Measurements from ENCODE around the gene TBC1D10A.

Gene TBC1D10A

DNA sequence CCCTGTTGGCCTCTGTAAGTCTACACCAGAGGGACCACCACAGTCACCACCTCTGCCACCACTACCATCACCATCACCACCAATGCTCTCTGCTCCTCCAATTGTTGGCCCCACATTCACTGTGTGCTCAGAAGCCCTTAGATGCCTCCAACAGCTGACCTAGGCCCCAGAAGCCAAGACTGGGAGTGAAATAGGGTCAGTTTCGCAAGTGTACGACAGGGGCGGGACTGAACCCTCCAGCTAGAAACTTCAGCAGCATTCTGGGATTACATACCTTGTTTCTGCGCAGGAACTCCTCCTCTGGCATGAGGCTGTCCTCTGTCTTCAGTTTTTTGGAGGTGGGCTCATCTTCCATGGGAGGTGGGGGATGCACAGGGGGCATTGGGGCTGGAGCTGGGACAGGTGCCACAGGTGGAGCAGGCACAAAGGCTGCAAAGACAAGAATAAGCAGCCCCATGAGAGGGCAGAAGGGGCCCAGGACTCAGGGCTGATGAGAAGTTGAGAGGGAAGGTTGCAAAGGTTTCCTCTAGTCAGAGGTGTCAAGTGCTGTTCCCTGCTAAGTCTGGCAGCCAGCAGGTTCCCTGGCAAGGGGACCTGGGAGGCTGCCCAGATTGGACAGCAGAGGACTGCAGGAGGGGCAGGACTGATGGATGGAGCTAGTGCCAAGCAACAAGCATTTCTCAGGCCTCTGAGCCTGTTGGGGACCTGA lies 10.2 kb upstream of the TBC1D10A start:
- no peak overlapping the region for H3K4me3 ChIP-seq (replicated peaks; ENCODE audit: low read depth, low read length)
- no peak for DNase-seq (ENCODE audit: extremely low read depth, low read depth)
- TF ChIP-seq, protein P1, sequence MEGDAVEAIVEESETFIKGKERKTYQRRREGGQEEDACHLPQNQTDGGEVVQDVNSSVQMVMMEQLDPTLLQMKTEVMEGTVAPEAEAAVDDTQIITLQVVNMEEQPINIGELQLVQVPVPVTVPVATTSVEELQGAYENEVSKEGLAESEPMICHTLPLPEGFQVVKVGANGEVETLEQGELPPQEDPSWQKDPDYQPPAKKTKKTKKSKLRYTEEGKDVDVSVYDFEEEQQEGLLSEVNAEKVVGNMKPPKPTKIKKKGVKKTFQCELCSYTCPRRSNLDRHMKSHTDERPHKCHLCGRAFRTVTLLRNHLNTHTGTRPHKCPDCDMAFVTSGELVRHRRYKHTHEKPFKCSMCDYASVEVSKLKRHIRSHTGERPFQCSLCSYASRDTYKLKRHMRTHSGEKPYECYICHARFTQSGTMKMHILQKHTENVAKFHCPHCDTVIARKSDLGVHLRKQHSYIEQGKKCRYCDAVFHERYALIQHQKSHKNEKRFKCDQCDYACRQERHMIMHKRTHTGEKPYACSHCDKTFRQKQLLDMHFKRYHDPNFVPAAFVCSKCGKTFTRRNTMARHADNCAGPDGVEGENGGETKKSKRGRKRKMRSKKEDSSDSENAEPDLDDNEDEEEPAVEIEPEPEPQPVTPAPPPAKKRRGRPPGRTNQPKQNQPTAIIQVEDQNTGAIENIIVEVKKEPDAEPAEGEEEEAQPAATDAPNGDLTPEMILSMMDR (IDR thresholded peaks at IDR 0.05; ENCODE audit: low read depth, low read length, missing control alignments) = no peak

GRCh38 chr22:30335236-30335635 lies 8.5 kb upstream of the TBC1D10A start:
- TF ChIP-seq, protein P1 (IDR thresholded peaks at IDR 0.05; ENCODE audit: low read depth, low read length, missing control alignments) = no peak
- no peak overlapping the region for H3K4me3 ChIP-seq (replicated peaks; ENCODE audit: low read depth, low read length)
- no peak for DNase-seq (ENCODE audit: extremely low read depth, low read depth)

DNA sequence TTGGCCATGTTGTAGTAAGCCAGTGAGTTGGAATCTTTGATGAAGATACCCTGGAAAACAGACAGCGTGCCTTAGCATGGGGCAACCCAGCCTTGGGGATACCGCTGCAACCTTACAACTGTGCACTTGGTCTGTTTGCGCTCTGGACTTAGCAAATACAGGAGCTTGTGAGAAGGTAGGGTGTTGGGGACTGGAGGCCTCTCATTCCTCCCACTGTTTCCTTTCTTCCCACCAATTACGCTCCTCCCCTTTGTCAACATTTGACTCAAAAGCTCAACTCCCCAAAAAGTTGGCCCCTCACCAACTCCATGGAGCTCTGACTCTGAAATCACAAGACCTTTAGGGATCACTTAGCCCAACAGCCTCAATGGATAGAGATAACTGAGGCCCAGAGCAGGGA lies 7.9 kb upstream of the TBC1D10A start:
- DNase-seq (ENCODE audit: extremely low read depth, low read depth) = no peak
- TF ChIP-seq, protein P1 (IDR thresholded peaks at IDR 0.05; ENCODE audit: low read depth, low read length, missing control alignments) = no peak

DNA sequence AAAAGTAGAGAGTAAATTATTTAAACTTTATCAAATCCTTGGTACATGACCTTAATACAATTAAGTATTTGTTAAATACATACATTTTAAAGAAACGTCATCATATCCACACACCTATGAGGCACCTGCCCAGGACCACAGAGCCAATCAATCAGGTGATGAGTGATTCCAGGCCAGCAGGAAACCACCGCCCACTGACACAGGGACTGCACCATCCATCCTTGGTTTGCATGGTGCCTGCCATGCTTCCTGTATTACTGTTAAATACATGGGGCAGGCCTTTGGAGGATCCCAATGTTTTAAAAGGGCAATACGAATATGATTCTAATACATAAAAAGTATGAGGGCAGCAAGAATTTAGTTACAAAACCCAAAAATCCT lies 7.0 kb upstream of the TBC1D10A start:
- TF ChIP-seq, protein P1 (IDR thresholded peaks at IDR 0.05; ENCODE audit: low read depth, low read length, missing control alignments) = no peak
- DNase-seq (ENCODE audit: extremely low read depth, low read depth) = no peak
- H3K4me3 ChIP-seq (replicated peaks; ENCODE audit: low read depth, low read length) = no peak overlapping the region

More for the DNA sequence above, 7.9 kb upstream of the TBC1D10A start:
- H3K4me3 ChIP-seq (replicated peaks; ENCODE audit: low read depth, low read length) = no peak overlapping the region

GRCh38 chr22:30332994-30333706 lies 6.4 kb upstream of the TBC1D10A start:
- TF ChIP-seq, protein P1 (IDR thresholded peaks at IDR 0.05; ENCODE audit: low read depth, low read length, missing control alignments) = no peak
- H3K4me3 ChIP-seq (replicated peaks; ENCODE audit: low read depth, low read length) = no peak overlapping the region
- DNase-seq (ENCODE audit: extremely low read depth, low read depth) = no peak

- TF ChIP-seq, protein P1 (IDR thresholded peaks at IDR 0.05; ENCODE audit: low read depth, low read length, missing control alignments) = no peak
- DNase-seq (ENCODE audit: extremely low read depth, low read depth) = no peak
- no peak overlapping the region for H3K4me3 ChIP-seq (replicated peaks; ENCODE audit: low read depth, low read length)
Observed at GRCh38 chr22:30332551-30332950, 5.8 kb upstream of the TBC1D10A start.
